Hippocampal formation (tissue), 2 donors: ENCODE results near the gene REXO1.

Experiments
- DNase-seq, 2 donors: peaks; one replicate each; lab custom pipeline; 2025; lab: John Stamatoyannopoulos, UW

The REXO1 gene

DNA sequence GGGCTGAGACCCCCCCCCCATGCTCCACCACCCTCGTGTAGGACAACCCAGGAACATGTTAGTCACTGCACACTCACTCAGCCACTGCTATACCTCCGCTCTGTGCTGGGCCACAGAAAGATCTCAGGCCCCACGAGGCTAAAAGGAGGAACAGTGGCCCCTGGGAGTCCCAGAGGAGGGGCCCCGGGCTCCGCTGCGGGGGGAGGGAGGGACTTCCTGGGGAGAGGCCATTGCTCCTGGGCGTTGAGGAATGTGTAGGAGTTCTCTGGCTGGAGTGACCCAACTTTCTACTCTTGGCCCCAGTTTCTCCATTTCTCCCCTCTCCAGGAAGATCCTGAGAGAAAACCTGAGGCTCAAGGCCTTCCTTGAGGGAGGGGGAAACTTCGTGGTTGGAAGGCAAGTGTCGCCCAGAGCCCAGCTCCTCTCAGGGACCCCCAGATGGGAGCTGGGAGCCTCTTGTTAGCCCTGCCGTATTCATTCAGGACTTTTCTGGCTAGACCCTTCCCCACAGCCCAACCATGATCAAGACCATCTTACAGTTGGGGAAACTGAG is 81.4 kb downstream of the REXO1 start:
- no peak for DNase-seq

GRCh38 chr19:1765904-1766799 is 82.1 kb downstream of the REXO1 start:
- no peak for DNase-seq
